DND-41 (cell line): Measurements from ENCODE around the gene ZSCAN31.

Experiments
- EZH2 ChIP-seq: IDR thresholded peaks from 3 replicates; pipeline ENCODE4 v1.6.1; 2012; ENCODE audit warnings: borderline replicate concordance, low read depth, mild to moderate bottlenecking, moderate library complexity, low read length, inconsistent platforms; ENCODE audit not compliant: severe bottlenecking
- TF ChIP-seq, protein P1 (sequence below): IDR thresholded peaks from 2 replicates; pipeline ENCODE4 v1.5.1; 2012; ENCODE audit warnings: borderline replicate concordance, low read length, moderate library complexity, mild to moderate bottlenecking; ENCODE audit not compliant: poor library complexity, severe bottlenecking; ENCODE audit errors: extremely low read depth

DNA sequence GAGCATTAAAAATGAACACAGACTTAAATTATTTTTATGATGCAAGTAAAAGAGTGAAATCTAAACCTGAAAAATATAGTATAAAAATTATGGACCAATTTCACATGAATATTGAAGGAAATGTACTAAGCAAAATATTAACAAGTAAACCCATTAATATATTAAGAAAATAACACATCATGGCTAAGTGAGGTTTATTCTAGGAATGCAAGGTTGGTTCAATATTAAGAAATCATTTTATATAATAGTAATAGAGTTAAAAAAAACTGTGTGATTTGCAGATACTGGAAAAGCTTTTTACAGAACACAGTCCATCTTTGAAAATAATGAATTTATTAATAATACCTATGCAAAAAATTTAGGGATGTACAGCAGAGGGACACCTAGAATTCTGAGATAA is 42.7 kb upstream of the ZSCAN31 start:
- TF ChIP-seq EZH2, result no peak
- TF ChIP-seq, protein P1, sequence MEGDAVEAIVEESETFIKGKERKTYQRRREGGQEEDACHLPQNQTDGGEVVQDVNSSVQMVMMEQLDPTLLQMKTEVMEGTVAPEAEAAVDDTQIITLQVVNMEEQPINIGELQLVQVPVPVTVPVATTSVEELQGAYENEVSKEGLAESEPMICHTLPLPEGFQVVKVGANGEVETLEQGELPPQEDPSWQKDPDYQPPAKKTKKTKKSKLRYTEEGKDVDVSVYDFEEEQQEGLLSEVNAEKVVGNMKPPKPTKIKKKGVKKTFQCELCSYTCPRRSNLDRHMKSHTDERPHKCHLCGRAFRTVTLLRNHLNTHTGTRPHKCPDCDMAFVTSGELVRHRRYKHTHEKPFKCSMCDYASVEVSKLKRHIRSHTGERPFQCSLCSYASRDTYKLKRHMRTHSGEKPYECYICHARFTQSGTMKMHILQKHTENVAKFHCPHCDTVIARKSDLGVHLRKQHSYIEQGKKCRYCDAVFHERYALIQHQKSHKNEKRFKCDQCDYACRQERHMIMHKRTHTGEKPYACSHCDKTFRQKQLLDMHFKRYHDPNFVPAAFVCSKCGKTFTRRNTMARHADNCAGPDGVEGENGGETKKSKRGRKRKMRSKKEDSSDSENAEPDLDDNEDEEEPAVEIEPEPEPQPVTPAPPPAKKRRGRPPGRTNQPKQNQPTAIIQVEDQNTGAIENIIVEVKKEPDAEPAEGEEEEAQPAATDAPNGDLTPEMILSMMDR, result no peak
